Measurements from ENCODE around the gene MFSD6. TPM values are rescaled to one million over a fixed set of nuclear protein-coding genes. Genes with fewer than 3 reads are reported as not detected.

MFSD6 gene
- polyA plus RNA-seq, 3 donors: 8.8 to 15.7 (median 12.9) TPM

GRCh38 chr2:190378880-190379237 lies 29.3 kb upstream of the MFSD6 start:
- Histone ChIP-seq H3K4me2 (replicated peaks; ENCODE audit: extremely low read depth, low read length, poor library complexity, severe bottlenecking) (no peak overlapping the region), H3K27ac (ENCODE audit: low read depth in 1 of 2, low read length in 2 of 2) (no peak overlapping the region), H4K20me1 (ENCODE audit: insufficient read depth, low read length) (no peaks in the 10 kb centered on the region), H2AFZ (ENCODE audit: insufficient read depth, low read depth, low read length, poor library complexity, severe bottlenecking) (no peak overlapping the region), H3K36me3 (replicated peaks in 1 of 2; ENCODE audit: control insufficient read depth in 1 of 2, insufficient read depth in 2 of 2, low read length in 2 of 2) (no peaks in the 10 kb centered on the region), H3K27me3 (ENCODE audit: control insufficient read depth in 2 of 2, insufficient read depth in 2 of 2, low read length in 2 of 2) (no peaks in the 10 kb centered on the region), H3K9me3 (replicated peaks in 1 of 2; ENCODE audit: control insufficient read depth in 1 of 2, insufficient read depth in 1 of 2, low read length in 2 of 2) (no peaks in the 10 kb centered on the region), H3K79me2 (ENCODE audit: insufficient read depth, low read length) (no peaks in the 10 kb centered on the region), H3K4me1 (ENCODE audit: control insufficient read depth in 1 of 2, insufficient read depth in 2 of 2, low read length in 2 of 2) (no peaks in the 10 kb centered on the region), H3K4me3 (replicated peaks in 1 of 3; ENCODE audit: low read depth in 2 of 3, low read length in 3 of 3) (no peak overlapping the region), H3K9ac (ENCODE audit: insufficient read depth, low read length, poor library complexity, severe bottlenecking) (no peak overlapping the region)
- TF ChIP-seq CTCF (IDR thresholded peaks at IDR 0.05): no peak
- no CpG with 5 or more reads among the region's 6 CpGs for WGBS (ENCODE audit: insufficient coverage)
- Mint-ChIP-seq H3K27ac (no peak overlapping the region), H3K9me3 (peaks cover 0 to 3% (median 0%) of the 10 kb centered on the region in 7 donors), H3K27me3 (ENCODE audit: low read depth in 3 of 3) (peaks cover 0 to 2% (median 1%) of the 10 kb centered on the region in 3 donors), H3K4me1 (peaks cover 3% of the 10 kb centered on the region), H3K36me3 (no peaks in the 10 kb centered on the region), H3K4me3 (no peak overlapping the region)
- no peak for DNase-seq
- intact Hi-C loops (cut with micrococcal nuclease): no loop called here

GRCh38 chr2:190379249-190379964 lies 28.7 kb upstream of the MFSD6 start:
- no peak overlapping the region for H3K27ac ChIP-seq (ENCODE audit: low read depth in 1 of 2, low read length in 2 of 2)
- peaks cover 0 to 4% (median 1%) of the 10 kb centered on the region in 3 donors for H3K27me3 Mint-ChIP-seq (ENCODE audit: low read depth in 3 of 3)
- no peaks in the 10 kb centered on the region for H3K79me2 ChIP-seq (ENCODE audit: insufficient read depth, low read length)
- no peak overlapping the region for H3K4me2 ChIP-seq (replicated peaks; ENCODE audit: extremely low read depth, low read length, poor library complexity, severe bottlenecking)
- H3K9me3 ChIP-seq (replicated peaks in 1 of 2; ENCODE audit: control insufficient read depth in 1 of 2, insufficient read depth in 1 of 2, low read length in 2 of 2): no peaks in the 10 kb centered on the region
- no peak for TF ChIP-seq CTCF (IDR thresholded peaks at IDR 0.05)
- no peak overlapping the region for H3K4me3 Mint-ChIP-seq
- peaks cover 0 to 3% (median 0%) of the 10 kb centered on the region in 7 donors for H3K9me3 Mint-ChIP-seq
- H3K9ac ChIP-seq (ENCODE audit: insufficient read depth, low read length, poor library complexity, severe bottlenecking): no peak overlapping the region
- H2AFZ ChIP-seq (ENCODE audit: insufficient read depth, low read depth, low read length, poor library complexity, severe bottlenecking): no peak overlapping the region
- no peaks in the 10 kb centered on the region for H3K4me1 ChIP-seq (ENCODE audit: control insufficient read depth in 1 of 2, insufficient read depth in 2 of 2, low read length in 2 of 2)
- 94% methylated on average over 9 of the region's 10 CpGs for WGBS (ENCODE audit: insufficient coverage)
- H3K36me3 Mint-ChIP-seq: no peaks in the 10 kb centered on the region
- H3K27me3 ChIP-seq (ENCODE audit: control insufficient read depth in 2 of 2, insufficient read depth in 2 of 2, low read length in 2 of 2): no peaks in the 10 kb centered on the region
- H3K4me3 ChIP-seq (replicated peaks in 1 of 3; ENCODE audit: low read depth in 2 of 3, low read length in 3 of 3): no peak overlapping the region
- intact Hi-C loops (cut with micrococcal nuclease): no loop called here
- no peaks in the 10 kb centered on the region for H3K36me3 ChIP-seq (replicated peaks in 1 of 2; ENCODE audit: control insufficient read depth in 1 of 2, insufficient read depth in 2 of 2, low read length in 2 of 2)
- DNase-seq: no peak
- H3K4me1 Mint-ChIP-seq: peaks cover 3% of the 10 kb centered on the region
- H4K20me1 ChIP-seq (ENCODE audit: insufficient read depth, low read length): no peaks in the 10 kb centered on the region
- no peak overlapping the region for H3K27ac Mint-ChIP-seq
